CD4-positive, CD25-positive, alpha-beta regulatory T cell (primary cell): ENCODE measurements around the gene TINAG. TPM values are rescaled to one million over a fixed set of nuclear protein-coding genes. Genes with fewer than 3 reads are reported as not detected.

Experiments
- ATAC-seq, 2 donors: fragments of 150-1000 bp; cut with Tn5 transposase; one replicate each; pipeline ENCODE4 v1.10.0; 2021; ENCODE audit warnings: low read depth in 2 of 2, moderate number of reproducible peaks in 2 of 2, moderate library complexity in 1 of 2
- DNase-seq, 3 donors: peaks; one replicate each; pipeline versions ENCODE4 v3.0.0 to v3.0.0-alpha.2; 2012 to 2022; ENCODE audit warnings: mixed read lengths in 1 of 3
- H3K27ac ChIP-seq: one replicate; pipeline ENCODE4 v1.7.0; 2013; ENCODE audit warnings: mild to moderate bottlenecking, low read length; ENCODE audit not compliant: insufficient read depth, poor library complexity, severe bottlenecking
- H3K27me3 ChIP-seq: one replicate; pipeline ENCODE4 v1.7.0; 2013; ENCODE audit warnings: low read length; ENCODE audit not compliant: control insufficient read depth, insufficient read depth
- H3K36me3 ChIP-seq: one replicate; pipeline ENCODE4 v1.7.0; 2013; ENCODE audit warnings: mild to moderate bottlenecking, low read length, moderate library complexity; ENCODE audit not compliant: control insufficient read depth, insufficient read depth
- H3K4me1 ChIP-seq: 2 replicates; pipeline ENCODE4 v1.7.0; 2013; ENCODE audit warnings: mild to moderate bottlenecking, low read length; ENCODE audit not compliant: insufficient read depth, control insufficient read depth, poor library complexity, severe bottlenecking
- H3K4me3 ChIP-seq: one replicate; pipeline ENCODE4 v1.7.0; 2013; ENCODE audit warnings: low read depth, mild to moderate bottlenecking, low read length, moderate library complexity
- H3K9me3 ChIP-seq, 2 experiments: 1 replicate in 1 of 2; 2 replicates in 1 of 2; pipeline ENCODE4 v1.7.0; 2013; ENCODE audit warnings: low read length in 2 of 2, mild to moderate bottlenecking in 1 of 2, moderate library complexity in 1 of 2; ENCODE audit not compliant: control insufficient read depth in 2 of 2
- H3K27ac Mint-ChIP-seq, 3 donors: one replicate each; pipeline ENCODE4 v1.8.0; 2020 to 2022; ENCODE audit warnings: mild to moderate bottlenecking in 3 of 3, mixed read lengths in 3 of 3, moderate library complexity in 2 of 3
- H3K27me3 Mint-ChIP-seq: one replicate; pipeline ENCODE4 v1.8.0; 2022; ENCODE audit warnings: mild to moderate bottlenecking, mixed read lengths
- H3K36me3 Mint-ChIP-seq: one replicate; pipeline ENCODE4 v1.8.0; 2020; ENCODE audit warnings: mixed read lengths
- H3K4me1 Mint-ChIP-seq, 4 donors: one replicate each; pipeline ENCODE4 v1.8.0; 2020 to 2022; ENCODE audit warnings: mixed read lengths in 4 of 4, mild to moderate bottlenecking in 1 of 4
- H3K4me3 Mint-ChIP-seq, 4 donors: one replicate each; pipeline ENCODE4 v1.8.0; 2020 to 2022; ENCODE audit warnings: mild to moderate bottlenecking in 4 of 4, mixed read lengths in 4 of 4, moderate library complexity in 3 of 4
- H3K9me3 Mint-ChIP-seq, 7 donors: one replicate each; pipeline ENCODE4 v1.8.0; 2020 to 2022; ENCODE audit warnings: mixed read lengths in 7 of 7, mild to moderate bottlenecking in 3 of 7, moderate library complexity in 2 of 7
- polyA plus RNA-seq, 4 donors: library from polyadenylated mRNA; unstranded; fragments of 300-500 nt; fragmentation: Illumina TruSeq; gene quantifications; one replicate each; pipeline ENCODE4 v1.2.3, GENCODE V29; 2021
- total RNA-seq: library from RNA; stranded (reverse); gene quantifications from one replicate; pipeline ENCODE4 v1.2.3, GENCODE V29; 2022

The TINAG gene
- total and polyA plus RNA-seq, 5 donors from 2014 or later: not detected

DNA sequence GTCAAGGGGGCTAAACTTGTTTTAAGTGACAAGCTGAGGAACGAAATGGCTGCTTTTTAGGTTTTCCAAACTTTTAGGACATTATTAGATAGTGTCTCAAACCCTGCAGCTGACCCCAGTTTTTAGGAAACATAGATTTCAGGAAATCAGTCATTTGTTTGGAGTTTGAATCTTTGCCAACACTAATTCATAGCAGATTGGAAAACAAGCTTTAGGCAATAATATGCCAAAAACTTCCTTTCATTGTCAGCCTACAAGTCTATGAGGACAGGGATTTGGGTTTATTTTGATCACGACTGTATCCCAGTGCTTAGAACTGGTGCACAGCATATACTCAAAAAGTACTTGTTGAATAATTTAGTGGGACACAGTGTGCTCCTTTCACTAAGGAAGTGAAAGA is 123.2 kb downstream of the TINAG start:
- peaks cover 0 to 13% (median 3%) of the 10 kb centered on the region in 7 donors for H3K9me3 Mint-ChIP-seq
- no peak for ATAC-seq
- no peak for DNase-seq
- H3K4me1 Mint-ChIP-seq: no peaks in the 10 kb centered on the region
- no peak overlapping the region for H3K27ac Mint-ChIP-seq
- Histone ChIP-seq H3K27ac (no peak overlapping the region), H3K4me3 (no peak overlapping the region), H3K27me3 (no peaks in the 10 kb centered on the region), H3K9me3 (no peaks in the 10 kb centered on the region), H3K36me3 (no peaks in the 10 kb centered on the region), H3K4me1 (no peaks in the 10 kb centered on the region)
- H3K27me3 Mint-ChIP-seq: no peaks in the 10 kb centered on the region
- H3K36me3 Mint-ChIP-seq: no peaks in the 10 kb centered on the region
- H3K4me3 Mint-ChIP-seq: no peak overlapping the region

Other genes starting within 250 kb of the TINAG start
- not detected for gene MLIP, start 197.0 kb upstream of the TINAG start, total RNA-seq
- gene MLIP, start 197.0 kb upstream of the TINAG start, polyA plus RNA-seq: not detected